HCT116 (cell line): ENCODE measurements around the gene GALNS. TPM values are rescaled to one million over a fixed set of nuclear protein-coding genes. Genes with fewer than 3 reads are reported as not detected.

ENCODE experiments used
- ATAC-seq: fragments of 200-7000 bp; cut with Tn5 transposase; 2 replicates; pipeline ENCODE4 v1.9.1; 2020; ENCODE audit warnings: mild to moderate bottlenecking, moderate library complexity
- BruUV-seq: library from RNA; stranded (reverse); fragments of 400-500 nt; replicated peaks from 2 replicates; lab custom pipeline; 2021; lab: Mats Ljungman, UMichigan
- CTCF ChIA-PET: fragments of 300-600 bp; sonication (Branson Sonifier 250); formaldehyde crosslinking; loops from one replicate; lab custom pipeline; 2021; ENCODE audit warnings: antibody characterized with exemption; lab: Charles Lee
- POLR2A ChIA-PET: fragments of 300-600, 350-600 bp; sonication (Branson Sonifier 250); formaldehyde crosslinking; loops from one replicate; lab custom pipeline; 2021; ENCODE audit warnings: antibody characterized with exemption; lab: Charles Lee
- RAD21 ChIA-PET, 2 experiments: fragments of 300-600 bp; sonication (Branson Sonifier 250); formaldehyde crosslinking; loops; one replicate each; lab custom pipeline; 2023; ENCODE audit warnings: low total read pairs in 2 of 2; ENCODE audit not compliant: uncharacterized antibody in 2 of 2, unreplicated experiment in 2 of 2, low non-redundant PET in 1 of 2; lab: Charles Lee
- DNase-seq: peaks from one replicate; pipeline ENCODE4 v3.0.0-alpha.2; 2010; ENCODE audit warnings: low read depth, low spot score
- H2AFZ ChIP-seq: fragments of 200-600 bp; shearing (Covaris generic), sonication (generic); 2 replicates; pipeline ENCODE4 v1.6.1; 2017; ENCODE audit warnings: low read depth, mixed run types, mixed read lengths, antibody characterized with exemption, low read length; ENCODE audit not compliant: poor library complexity, severe bottlenecking
- H3K27ac ChIP-seq: 2 replicates; pipeline ENCODE4 v1.5.1; 2012; ENCODE audit warnings: low read depth, low read length
- H3K27me3 ChIP-seq: fragments of 200-600 bp; sonication (generic); 2 replicates; pipeline ENCODE4 v1.6.1; 2016; ENCODE audit warnings: mixed run types, low read length, mixed read lengths; ENCODE audit not compliant: insufficient read depth
- H3K36me3 ChIP-seq, 2 experiments: fragments of 200-500 bp in 1 of 2; fragments of 200-600 bp in 1 of 2; sonication (Bioruptor generic) in 1 of 2; sonication (generic) in 1 of 2; 2 replicates each; pipeline versions ENCODE4 v1.5.1 to v1.6.1; 2014 to 2016; ENCODE audit warnings: low read length in 2 of 2, inconsistent platforms in 1 of 2, mixed read lengths in 1 of 2, mixed run types in 1 of 2; ENCODE audit not compliant: insufficient read depth in 2 of 2, control insufficient read depth in 1 of 2
- H3K4me1 ChIP-seq, 2 experiments: fragments of 200-600 bp in 1 of 2; sonication (generic) in 1 of 2; 2 replicates each; pipeline versions ENCODE4 v1.5.1 to v1.6.1; 2012 to 2017; ENCODE audit warnings: low read length in 2 of 2, inconsistent platforms in 1 of 2, mild to moderate bottlenecking in 1 of 2, mixed read lengths in 1 of 2, mixed run types in 1 of 2, moderate library complexity in 1 of 2; ENCODE audit not compliant: insufficient read depth in 2 of 2, control insufficient read depth in 1 of 2
- H3K4me2 ChIP-seq: fragments of 200-600 bp; sonication (generic); 2 replicates; pipeline ENCODE4 v1.6.1; 2017; ENCODE audit warnings: mixed run types, low read length, mixed read lengths
- H3K4me3 ChIP-seq, 2 experiments: fragments of 200-600 bp in 1 of 2; sonication (generic) in 1 of 2; replicated peaks in 1 of 2; 2 replicates each; pipeline ENCODE4 v1.5.1; 2011 to 2016; ENCODE audit warnings: low read length in 2 of 2, control low read depth in 1 of 2, low read depth in 1 of 2, mild to moderate bottlenecking in 1 of 2, mixed read lengths in 1 of 2, mixed run types in 1 of 2
- H3K79me2 ChIP-seq: fragments of 200-600 bp; sonication (generic); 2 replicates; pipeline ENCODE4 v1.6.1; 2017; ENCODE audit warnings: mild to moderate bottlenecking, mixed run types, low read length, moderate library complexity, mixed read lengths; ENCODE audit not compliant: insufficient read depth
- H3K9ac ChIP-seq: fragments of 200-600 bp; sonication (generic); 2 replicates; pipeline ENCODE4 v1.6.1; 2016; ENCODE audit warnings: low read length, mixed read lengths
- H3K9me2 ChIP-seq: fragments of 200-600 bp; sonication (generic), shearing (Covaris generic); 2 replicates; pipeline ENCODE4 v1.6.1; 2017; ENCODE audit warnings: mixed run types, mild to moderate bottlenecking, moderate library complexity; ENCODE audit not compliant: insufficient read depth
- H3K9me3 ChIP-seq, 2 experiments: fragments of 200-500 bp in 1 of 2; fragments of 200-600 bp in 1 of 2; sonication (Bioruptor generic) in 1 of 2; sonication (generic) in 1 of 2; 2 replicates each; pipeline ENCODE4 v1.6.1; 2014 to 2017; ENCODE audit warnings: low read length in 2 of 2, mixed read lengths in 2 of 2, inconsistent platforms in 1 of 2, low read depth in 1 of 2, mild to moderate bottlenecking in 1 of 2, mixed run types in 1 of 2, moderate library complexity in 1 of 2; ENCODE audit not compliant: control insufficient read depth in 1 of 2, insufficient read depth in 1 of 2
- H4K20me1 ChIP-seq: fragments of 200-600 bp; sonication (generic), shearing (Covaris generic); 2 replicates; pipeline ENCODE4 v1.6.1; 2017; ENCODE audit warnings: mixed run types, mild to moderate bottlenecking, moderate library complexity; ENCODE audit not compliant: insufficient read depth
- ATF3 ChIP-seq: IDR thresholded peaks from 2 replicates; pipeline ENCODE4 v1.6.1; 2012
- CEBPB ChIP-seq: IDR thresholded peaks from 2 replicates; pipeline ENCODE4 v1.6.1; 2012; ENCODE audit warnings: low read depth
- EGR1 ChIP-seq: IDR thresholded peaks from 2 replicates; pipeline ENCODE4 v1.6.1; 2012; ENCODE audit warnings: low read depth
- EZH2phosphoT487 ChIP-seq: fragments of 200-600 bp; IDR thresholded peaks from 2 replicates; pipeline ENCODE4 v1.6.1; 2018; ENCODE audit warnings: antibody characterized with exemption, borderline replicate concordance
- MAX ChIP-seq: IDR thresholded peaks from 2 replicates; pipeline ENCODE4 v1.6.1; 2012
- RAD21 ChIP-seq: IDR thresholded peaks from 2 replicates; pipeline ENCODE4 v1.6.1; 2012; ENCODE audit warnings: low read depth, mild to moderate bottlenecking
- REST ChIP-seq: IDR thresholded peaks from 2 replicates; pipeline ENCODE4 v1.6.1; 2012; ENCODE audit warnings: low read depth
- ZBTB33 ChIP-seq: IDR thresholded peaks from 2 replicates; pipeline ENCODE4 v1.6.1; 2011; ENCODE audit warnings: mild to moderate bottlenecking, low read length, moderate library complexity; ENCODE audit not compliant: insufficient replicate concordance; ENCODE audit errors: extremely low read depth
- ZNF274 ChIP-seq: fragments of 200-500 bp; sonication (Bioruptor generic); IDR thresholded peaks from 2 replicates; pipeline ENCODE4 v1.6.1; 2014; ENCODE audit warnings: mild to moderate bottlenecking, low read depth, low read length, inconsistent platforms
- intact Hi-C: fragments of 100-400 bp; cut with micrococcal nuclease; formaldehyde crosslinking; loops from 2 replicates; pipeline ENCODE4 v1.10.0; 2022
- total RNA-seq: library from RNA; stranded (reverse); gene quantifications from one replicate; pipeline ENCODE4 v1.2.1, GENCODE V29; 2021; ENCODE audit not compliant: unreplicated experiment

GALNS gene
- total RNA-seq, 1 experiment from 2014 or later = 44.6 TPM

GRCh38 chr16:88815227-88815626 is 41.5 kb downstream of the GALNS start:
- intact Hi-C loops = loop anchor here (10.0 kb wide), 2 partner anchors 240 to 750 kb away; partner anchors contain the start of gene RPL13
- POLR2A ChIA-PET = no interaction called here
- Histone ChIP-seq H4K20me1 (no peaks in the 10 kb centered on the region), H3K27ac (no peak overlapping the region), H3K9me3 (no peaks in the 10 kb centered on the region), H3K9me2 (no peaks in the 10 kb centered on the region), H3K36me3 (peaks cover 0 to 5% of the 10 kb centered on the region in 2 experiments; a peak in 1 of 4 replicates), H2AFZ (no peak overlapping the region), H3K27me3 (no peaks in the 10 kb centered on the region), H3K9ac (no peak overlapping the region), H3K4me2 (no peak overlapping the region), H3K4me3 (no peak overlapping the region), H3K79me2 (peaks cover 10% of the 10 kb centered on the region), H3K4me1 (peaks cover 16 to 39% of the 10 kb centered on the region in 2 experiments)
- no peak for TF ChIP-seq ZBTB33
- TF ChIP-seq REST = no peak
- no peak for TF ChIP-seq ZNF274
- TF ChIP-seq ATF3 = no peak
- TF ChIP-seq RAD21 = no peak
- TF ChIP-seq EGR1 = no peak
- TF ChIP-seq MAX = no peak
- TF ChIP-seq EZH2phosphoT487 = no peak
- no peak for TF ChIP-seq CEBPB
- ATAC-seq (no peak), DNase-seq (no peak)
- RAD21 ChIA-PET = interaction anchor here in 1 of 2 experiments (1.2 kb wide), 1 partner anchor 352 kb away, joined by 3 read pairs; no protein-coding TSS in a partner anchor
- CTCF ChIA-PET = interaction anchor here (0.7 to 1.6 kb wide), 6 partner anchors 13 to 401 kb away, joined by 3 to 11 read pairs (median 3); no protein-coding TSS in a partner anchor
- BruUV-seq = no TSS peak
